Nephron progenitor cell (in vitro differentiated cells): Measurements from ENCODE around the gene SELENOO.

Experiments used
- DNase-seq: peaks from one replicate; pipeline ENCODE4 v3.0.0; 2021
- H3K27ac Mint-ChIP-seq: 2 replicates; pipeline ENCODE4 v1.8.0; 2021; ENCODE audit warnings: mild to moderate bottlenecking, moderate library complexity, mixed read lengths
- H3K27me3 Mint-ChIP-seq: 2 replicates; pipeline ENCODE4 v1.8.0; 2021; ENCODE audit warnings: mild to moderate bottlenecking, low read depth, mixed read lengths; ENCODE audit not compliant: poor library complexity
- H3K36me3 Mint-ChIP-seq: 2 replicates; pipeline ENCODE4 v1.8.0; 2021; ENCODE audit warnings: low read depth, mixed read lengths
- H3K4me1 Mint-ChIP-seq: 2 replicates; pipeline ENCODE4 v1.8.0; 2021; ENCODE audit warnings: mixed read lengths
- H3K4me3 Mint-ChIP-seq: 2 replicates; pipeline ENCODE4 v1.8.0; 2021; ENCODE audit warnings: mild to moderate bottlenecking, moderate library complexity, mixed read lengths
- H3K9me3 Mint-ChIP-seq: 2 replicates; pipeline ENCODE4 v1.8.0; 2021; ENCODE audit warnings: mild to moderate bottlenecking, moderate library complexity, mixed read lengths
- CTCF ChIP-seq: fragments of 200-600 bp; sonication (generic); IDR thresholded peaks from 2 replicates; pipeline ENCODE4 v1.5.0; 2021; ENCODE audit warnings: antibody characterized with exemption

SELENOO gene

GRCh38 chr22:50176850-50177536 lies 23.8 kb upstream of the SELENOO start:
- no peaks in the 10 kb centered on the region for H3K36me3 Mint-ChIP-seq

GRCh38 chr22:50177537-50178470 lies 23.0 kb upstream of the SELENOO start:
- Mint-ChIP-seq H3K4me1 (peaks cover 19% of the 10 kb centered on the region), H3K27ac (no peak overlapping the region), H3K4me3 (no peak overlapping the region), H3K9me3 (no peaks in the 10 kb centered on the region), H3K27me3 (peaks cover 14% of the 10 kb centered on the region), H3K36me3 (no peaks in the 10 kb centered on the region)
- DNase-seq: peak; percentile 2
- TF ChIP-seq CTCF: no peak

More at GRCh38 chr22:50176850-50177536, 23.8 kb upstream of the SELENOO start:
- H3K4me3 Mint-ChIP-seq: no peak overlapping the region
- peaks cover 22% of the 10 kb centered on the region for H3K27me3 Mint-ChIP-seq
- TF ChIP-seq CTCF: no peak
- H3K9me3 Mint-ChIP-seq: no peaks in the 10 kb centered on the region
- H3K27ac Mint-ChIP-seq: no peak overlapping the region
- no peak for DNase-seq
- H3K4me1 Mint-ChIP-seq: peaks cover 19% of the 10 kb centered on the region

DNA sequence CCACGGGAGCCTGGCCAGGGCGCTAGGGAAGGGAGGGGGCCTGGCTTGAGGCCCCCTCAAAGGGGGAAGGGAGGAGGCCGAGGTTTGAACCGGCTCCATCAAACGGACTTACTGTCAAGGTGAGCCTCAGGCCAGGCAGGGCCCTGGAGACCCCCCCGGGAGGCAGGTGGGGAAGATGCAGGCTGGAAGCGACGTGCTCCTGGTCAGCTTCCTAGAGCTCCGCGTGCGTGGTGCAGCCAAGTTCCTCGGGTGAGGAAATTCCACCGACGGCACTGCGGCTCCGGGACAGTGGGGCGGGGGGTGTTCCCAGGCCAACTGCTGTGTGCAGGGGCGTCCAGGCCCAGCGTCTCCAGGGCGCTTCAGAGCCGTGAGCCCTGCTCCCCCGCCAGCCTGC lies 22.3 kb upstream of the SELENOO start:
- Mint-ChIP-seq H3K27ac (no peak overlapping the region), H3K4me3 (no peak overlapping the region), H3K36me3 (no peaks in the 10 kb centered on the region), H3K9me3 (no peaks in the 10 kb centered on the region), H3K4me1 (peaks cover 19% of the 10 kb centered on the region), H3K27me3 (peaks cover 11% of the 10 kb centered on the region)
- no peak for TF ChIP-seq CTCF
- peak; percentile 7 for DNase-seq

- Mint-ChIP-seq H3K27me3 (peaks cover 7% of the 10 kb centered on the region), H3K36me3 (no peaks in the 10 kb centered on the region), H3K9me3 (no peaks in the 10 kb centered on the region), H3K4me1 (peaks cover 23% of the 10 kb centered on the region), H3K4me3 (no peak overlapping the region), H3K27ac (no peak overlapping the region)
- no peak for TF ChIP-seq CTCF
- peak; percentile 27 for DNase-seq
These were observed 21.6 kb upstream of the SELENOO start for GRCh38 chr22:50178871-50179869.

DNA sequence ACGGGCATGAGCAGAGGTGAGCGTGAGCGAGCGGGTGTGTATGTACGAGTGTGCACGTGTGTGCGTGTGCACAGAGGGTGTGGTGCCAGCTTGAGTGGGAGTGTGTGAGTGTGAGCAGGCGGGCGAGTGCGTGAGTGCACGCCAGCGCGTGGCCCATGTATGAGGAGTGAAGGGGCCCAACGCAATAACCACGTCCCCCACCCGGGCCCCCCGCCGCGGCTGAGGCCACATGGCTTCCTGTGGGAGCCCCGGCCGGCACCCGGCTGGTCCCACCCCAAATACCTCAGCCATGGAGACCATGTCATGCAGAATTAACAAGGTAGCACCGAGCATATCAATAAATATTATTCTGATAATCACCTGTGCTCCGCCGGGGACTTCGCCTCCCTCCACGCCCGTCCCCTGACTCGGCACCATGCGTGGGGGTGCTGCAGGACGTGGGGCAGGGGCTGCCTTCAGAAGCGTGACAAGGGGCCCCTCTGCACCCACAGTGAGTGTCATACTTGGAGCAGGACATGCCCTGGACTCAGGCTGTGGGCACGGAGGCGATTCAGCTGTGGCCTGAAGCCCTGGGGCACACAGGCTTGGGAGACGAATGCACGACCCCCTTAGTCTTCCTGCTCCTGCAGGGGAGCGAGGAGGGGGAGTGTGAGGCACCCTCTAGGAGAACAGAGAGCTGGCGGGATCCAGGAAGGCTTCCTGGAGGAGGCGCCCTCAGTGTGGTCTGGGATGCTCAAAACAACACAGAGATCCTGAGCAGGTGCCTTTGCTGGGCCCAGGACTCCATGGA lies 20.7 kb upstream of the SELENOO start:
- Mint-ChIP-seq H3K27me3 (peaks cover 7% of the 10 kb centered on the region), H3K36me3 (no peaks in the 10 kb centered on the region), H3K4me3 (no peak overlapping the region), H3K27ac (no peak overlapping the region), H3K4me1 (peaks cover 23% of the 10 kb centered on the region), H3K9me3 (no peaks in the 10 kb centered on the region)
- DNase-seq: no peak
- TF ChIP-seq CTCF: no peak
